Measurements from ENCODE around the gene SNCG. TPM values are rescaled to one million over a fixed set of nuclear protein-coding genes. Genes with fewer than 3 reads are reported as not detected.

SNCG gene
- total RNA-seq, 1 experiment from 2014 or later, result 99.4 TPM

DNA sequence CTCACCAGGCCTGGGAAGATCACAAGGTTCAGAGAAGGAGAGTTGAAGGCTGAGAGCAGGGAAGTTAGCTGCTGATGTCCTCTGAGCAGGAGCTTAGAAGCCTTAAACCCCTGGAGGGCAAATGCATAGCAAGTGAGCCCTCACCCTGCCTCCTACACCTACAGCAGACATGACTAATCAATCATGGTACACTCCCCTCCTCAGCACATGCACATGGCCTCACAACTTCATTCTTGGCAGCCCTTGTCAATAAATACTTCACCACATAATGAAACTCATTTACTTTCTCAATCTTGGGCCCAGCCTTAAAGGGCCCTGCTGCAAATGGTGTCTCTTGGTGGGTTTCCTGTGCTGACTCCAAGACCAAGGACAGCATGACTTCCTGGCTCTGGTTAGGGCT lies 13.9 kb upstream of the SNCG start:
- POLR2A ChIA-PET (ENCODE audit: unreplicated experiment), result no interaction called here
- Histone ChIP-seq H3K36me3 (ENCODE audit: low read depth) (no peaks in the 10 kb centered on the region), H3K9me2 (ENCODE audit: insufficient read depth) (no peaks in the 10 kb centered on the region), H3K9me3 (ENCODE audit: insufficient read depth, low read depth) (no peaks in the 10 kb centered on the region), H3K27ac (no peak overlapping the region), H3K79me2 (ENCODE audit: low read depth) (no peaks in the 10 kb centered on the region), H3K4me1 (replicated peaks; ENCODE audit: insufficient read depth) (peaks cover 13% of the 10 kb centered on the region), H3F3A (ENCODE audit: insufficient read depth, low read depth) (no peaks in the 10 kb centered on the region), H4K20me1 (ENCODE audit: insufficient read depth) (no peaks in the 10 kb centered on the region), H2AFZ (no peak overlapping the region), H3K27me3 (ENCODE audit: insufficient read depth, low read depth) (no peaks in the 10 kb centered on the region), H3K4me2 (peak overlapping the region; percentile 7), H3K4me3 (no peak overlapping the region)
- peak in 1 of 2 experiments; percentile 73 for DNase-seq
- BruUV-seq (replicated peaks), result no TSS peak
- TF ChIP-seq, protein P1, sequence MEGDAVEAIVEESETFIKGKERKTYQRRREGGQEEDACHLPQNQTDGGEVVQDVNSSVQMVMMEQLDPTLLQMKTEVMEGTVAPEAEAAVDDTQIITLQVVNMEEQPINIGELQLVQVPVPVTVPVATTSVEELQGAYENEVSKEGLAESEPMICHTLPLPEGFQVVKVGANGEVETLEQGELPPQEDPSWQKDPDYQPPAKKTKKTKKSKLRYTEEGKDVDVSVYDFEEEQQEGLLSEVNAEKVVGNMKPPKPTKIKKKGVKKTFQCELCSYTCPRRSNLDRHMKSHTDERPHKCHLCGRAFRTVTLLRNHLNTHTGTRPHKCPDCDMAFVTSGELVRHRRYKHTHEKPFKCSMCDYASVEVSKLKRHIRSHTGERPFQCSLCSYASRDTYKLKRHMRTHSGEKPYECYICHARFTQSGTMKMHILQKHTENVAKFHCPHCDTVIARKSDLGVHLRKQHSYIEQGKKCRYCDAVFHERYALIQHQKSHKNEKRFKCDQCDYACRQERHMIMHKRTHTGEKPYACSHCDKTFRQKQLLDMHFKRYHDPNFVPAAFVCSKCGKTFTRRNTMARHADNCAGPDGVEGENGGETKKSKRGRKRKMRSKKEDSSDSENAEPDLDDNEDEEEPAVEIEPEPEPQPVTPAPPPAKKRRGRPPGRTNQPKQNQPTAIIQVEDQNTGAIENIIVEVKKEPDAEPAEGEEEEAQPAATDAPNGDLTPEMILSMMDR (conservative IDR thresholded peaks at IDR 0.05), result no peak
- TF ChIP-seq EZH2 (IDR thresholded peaks at IDR 0.05; ENCODE audit: low read depth), result no peak
- CTCF ChIA-PET, result no interaction called here
- intact Hi-C loops (cut with micrococcal nuclease; ENCODE audit: unreplicated experiment), result no loop called here

DNA sequence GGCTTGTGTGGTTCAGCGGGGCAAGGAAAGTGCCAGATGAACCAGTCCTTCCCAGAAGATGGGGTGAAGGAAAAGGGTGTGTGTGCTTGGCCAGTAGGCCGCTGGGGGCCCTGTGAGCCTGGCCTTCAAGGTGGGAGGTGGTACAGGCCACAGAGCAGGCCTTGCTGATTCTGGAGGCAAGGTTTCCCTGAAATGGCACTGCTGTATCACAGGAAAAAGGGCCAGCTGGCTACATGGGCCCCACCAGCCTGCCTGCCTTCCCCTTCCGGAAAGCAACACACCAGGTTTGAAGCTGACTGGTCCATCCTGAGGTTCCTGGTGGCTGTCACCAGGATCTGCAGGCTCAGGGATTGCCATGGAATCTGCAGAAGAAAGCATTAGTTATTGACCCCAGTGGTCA lies 13.5 kb upstream of the SNCG start:
- intact Hi-C loops (cut with micrococcal nuclease; ENCODE audit: unreplicated experiment), result no loop called here
- no peaks in the 10 kb centered on the region for H3K9me2 ChIP-seq (ENCODE audit: insufficient read depth)
- BruUV-seq (replicated peaks), result no TSS peak
- no peaks in the 10 kb centered on the region for H3F3A ChIP-seq (ENCODE audit: insufficient read depth, low read depth)
- H4K20me1 ChIP-seq (ENCODE audit: insufficient read depth), result no peaks in the 10 kb centered on the region
- peak overlapping the region; percentile 7; the same call in 1 of the 2 replicates for H3K4me2 ChIP-seq
- no peak overlapping the region for H3K27ac ChIP-seq
- H3K36me3 ChIP-seq (ENCODE audit: low read depth), result no peaks in the 10 kb centered on the region
- no peak for TF ChIP-seq EZH2 (IDR thresholded peaks at IDR 0.05; ENCODE audit: low read depth)
- TF ChIP-seq, protein P1 (conservative IDR thresholded peaks at IDR 0.05), result no peak
- no peak for DNase-seq
- H3K9me3 ChIP-seq (ENCODE audit: insufficient read depth, low read depth), result no peaks in the 10 kb centered on the region
- ChIA-PET CTCF (interaction anchor here (0.9 kb wide), 1 partner anchor 14 kb away, joined by 4 read pairs; the partner anchor contains the start of gene SNCG), POLR2A (ENCODE audit: unreplicated experiment) (no interaction called here)
- H3K4me1 ChIP-seq (replicated peaks; ENCODE audit: insufficient read depth), result peaks cover 13% of the 10 kb centered on the region
- no peak overlapping the region for H3K4me3 ChIP-seq
- no peaks in the 10 kb centered on the region for H3K27me3 ChIP-seq (ENCODE audit: insufficient read depth, low read depth)
- no peaks in the 10 kb centered on the region for H3K79me2 ChIP-seq (ENCODE audit: low read depth)
- no peak overlapping the region for H2AFZ ChIP-seq

DNA sequence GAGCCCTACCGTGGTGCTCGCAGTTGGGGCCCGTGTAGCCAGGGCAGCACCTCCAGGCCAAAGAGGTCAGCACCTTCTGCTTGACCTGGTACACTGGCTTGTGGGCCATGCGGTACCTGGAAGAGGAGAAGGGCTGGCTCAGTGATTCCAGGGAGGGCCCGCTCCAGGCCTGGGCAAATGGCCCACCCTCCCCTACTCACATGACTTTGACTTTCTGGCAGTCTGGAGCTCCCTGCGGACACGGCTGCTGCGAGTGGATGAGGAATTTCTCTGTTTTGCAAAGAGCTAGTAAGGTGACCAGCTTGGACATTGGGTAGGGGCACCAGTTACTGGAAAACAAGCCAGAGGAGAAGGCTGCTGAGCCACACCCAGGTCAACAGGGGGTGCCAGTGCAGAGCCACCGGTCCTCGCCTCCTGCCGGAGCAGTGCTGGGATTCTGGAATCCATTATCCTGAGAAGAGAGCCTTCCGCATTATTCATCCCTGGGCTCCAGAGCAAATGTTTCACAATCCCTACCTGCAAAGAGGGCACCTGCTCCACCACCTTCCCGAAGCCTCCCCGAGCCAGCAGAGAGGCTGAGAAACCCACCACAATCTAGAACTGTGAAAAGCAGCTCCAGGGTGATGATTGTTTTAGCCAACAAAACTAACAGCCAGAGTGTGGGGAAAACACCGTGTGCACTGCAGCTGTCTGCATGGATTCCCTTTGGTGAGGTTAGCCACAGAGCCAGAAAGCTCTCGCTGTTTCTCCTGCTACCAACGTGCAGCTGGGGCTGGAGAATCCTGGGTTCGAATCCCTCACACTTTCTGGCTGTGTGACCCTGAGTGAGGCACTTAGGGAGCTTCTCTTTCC lies 12.8 kb upstream of the SNCG start:
- Histone ChIP-seq H3K79me2 (ENCODE audit: low read depth) (no peaks in the 10 kb centered on the region), H3K27ac (no peak overlapping the region), H4K20me1 (ENCODE audit: insufficient read depth) (no peaks in the 10 kb centered on the region), H3K9me3 (ENCODE audit: insufficient read depth, low read depth) (no peaks in the 10 kb centered on the region), H3K4me3 (no peak overlapping the region), H3K9me2 (ENCODE audit: insufficient read depth) (no peaks in the 10 kb centered on the region), H2AFZ (no peak overlapping the region), H3F3A (ENCODE audit: insufficient read depth, low read depth) (no peaks in the 10 kb centered on the region), H3K4me2 (no peak overlapping the region), H3K4me1 (replicated peaks; ENCODE audit: insufficient read depth) (peaks cover 13% of the 10 kb centered on the region), H3K27me3 (ENCODE audit: insufficient read depth, low read depth) (no peaks in the 10 kb centered on the region), H3K36me3 (ENCODE audit: low read depth) (no peaks in the 10 kb centered on the region)
- intact Hi-C loops (cut with micrococcal nuclease; ENCODE audit: unreplicated experiment), result no loop called here
- BruUV-seq (replicated peaks), result no TSS peak
- DNase-seq, result no peak
- CTCF ChIA-PET, result interaction anchor here (0.9 kb wide), 1 partner anchor 13 kb away, joined by 4 read pairs; the partner anchor contains the start of gene SNCG
- POLR2A ChIA-PET (ENCODE audit: unreplicated experiment), result interaction anchor here (0.5 kb wide), 1 partner anchor 96 kb away, joined by 4 read pairs; no protein-coding TSS in a partner anchor
- TF ChIP-seq, protein P1 (conservative IDR thresholded peaks at IDR 0.05), result no peak
- no peak for TF ChIP-seq EZH2 (IDR thresholded peaks at IDR 0.05; ENCODE audit: low read depth)

Measured in PC-9 (cell line).